Pericardium fibroblast (primary cell): ENCODE data around the gene FUT2. TPM values are rescaled to one million over a fixed set of nuclear protein-coding genes. Genes with fewer than 3 reads are reported as not detected.

Experiments used
- total RNA-seq: library from RNA; depleted of rRNA; stranded (reverse); fragments of >200 nt; gene quantifications from 2 replicates; pipeline ENCODE4 v1.2.3, GENCODE V29; 2015

Gene FUT2
- not detected in 2 replicates for total RNA-seq

DNA sequence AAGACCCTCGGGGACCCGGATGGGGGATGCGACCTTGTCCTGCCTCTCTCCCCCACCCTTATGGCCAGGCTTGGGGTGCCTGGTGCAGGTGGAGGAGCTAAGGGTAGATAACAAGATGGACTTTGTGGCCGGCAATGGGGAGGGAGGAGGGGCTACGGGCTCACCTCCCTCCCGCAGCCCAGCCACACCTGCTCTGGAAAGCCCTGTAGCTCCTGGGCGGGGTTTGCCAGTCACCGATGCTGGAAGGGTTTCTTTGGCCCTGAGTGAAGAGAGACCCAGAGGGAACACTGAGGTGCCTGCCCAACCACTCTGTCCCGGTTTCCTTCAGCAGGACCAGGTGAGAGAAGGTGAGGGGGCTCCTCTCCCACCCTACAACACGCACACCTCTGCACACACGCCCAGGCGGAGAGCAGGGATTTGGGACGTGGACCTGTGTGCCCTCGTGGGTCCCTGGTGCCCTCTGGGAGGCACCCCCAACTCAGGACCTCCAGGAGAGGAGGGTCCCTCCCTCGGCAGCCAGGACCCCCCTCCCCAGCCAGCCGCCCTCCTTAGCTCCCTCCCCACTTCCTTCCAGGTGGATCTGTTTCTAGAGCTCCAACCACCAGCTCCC, at the start of gene FUT2:
FUT2 (plus strand) TSS at position 229 of the 610 bp plus-strand sequence. CDS start 6,986 bp downstream, outside the sequence.

DNA sequence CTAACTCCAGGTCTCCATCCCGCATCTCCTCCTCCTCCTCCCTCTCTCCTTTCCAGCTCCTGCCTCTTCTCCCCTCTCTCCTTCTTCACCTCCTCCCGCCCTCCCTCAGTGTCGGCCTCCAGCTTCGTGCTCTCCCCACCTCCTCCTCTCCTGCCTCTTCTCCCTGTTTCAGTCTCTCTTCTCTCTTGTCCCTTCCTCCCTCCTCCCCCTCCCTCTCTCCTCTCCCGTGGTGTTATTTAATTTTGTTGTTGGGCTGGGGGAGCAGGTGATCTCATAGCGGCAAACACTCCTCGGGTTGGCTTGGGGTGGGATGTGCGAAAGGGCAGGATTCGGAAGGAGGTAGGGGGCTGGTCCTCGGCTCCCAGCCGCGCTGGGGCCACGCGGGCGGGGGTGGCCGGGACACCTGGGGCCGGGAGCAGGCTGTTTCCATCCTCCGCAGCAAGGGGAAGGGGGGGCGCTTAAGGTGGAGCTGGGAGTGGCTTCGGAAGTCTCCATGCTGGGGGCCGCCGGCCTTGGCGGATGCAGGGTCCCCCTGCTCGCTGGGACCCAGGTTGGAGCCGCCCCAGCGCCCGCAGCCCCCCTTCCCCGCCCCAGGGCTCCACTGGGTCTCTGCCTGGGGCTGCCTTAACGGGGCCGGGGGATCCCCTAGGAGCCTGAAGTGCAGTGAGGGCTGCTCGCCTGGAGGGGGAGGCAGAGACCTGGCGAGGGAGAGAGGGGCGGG, 49.6 kb upstream of the FUT2 start, which contains the start of gene CA11:
CA11 (minus strand) TSS at position 187 of the 721 bp plus-strand sequence. CDS start 555 bp downstream, outside the sequence.

GRCh38 chr19:48672994-48673393, 22.8 kb upstream of the FUT2 start, which contains the start of gene NTN5:
TSS of gene NTN5 (minus strand) at chr19:48673017. CDS start at chr19:48670986, 2,031 bp downstream.

DNA sequence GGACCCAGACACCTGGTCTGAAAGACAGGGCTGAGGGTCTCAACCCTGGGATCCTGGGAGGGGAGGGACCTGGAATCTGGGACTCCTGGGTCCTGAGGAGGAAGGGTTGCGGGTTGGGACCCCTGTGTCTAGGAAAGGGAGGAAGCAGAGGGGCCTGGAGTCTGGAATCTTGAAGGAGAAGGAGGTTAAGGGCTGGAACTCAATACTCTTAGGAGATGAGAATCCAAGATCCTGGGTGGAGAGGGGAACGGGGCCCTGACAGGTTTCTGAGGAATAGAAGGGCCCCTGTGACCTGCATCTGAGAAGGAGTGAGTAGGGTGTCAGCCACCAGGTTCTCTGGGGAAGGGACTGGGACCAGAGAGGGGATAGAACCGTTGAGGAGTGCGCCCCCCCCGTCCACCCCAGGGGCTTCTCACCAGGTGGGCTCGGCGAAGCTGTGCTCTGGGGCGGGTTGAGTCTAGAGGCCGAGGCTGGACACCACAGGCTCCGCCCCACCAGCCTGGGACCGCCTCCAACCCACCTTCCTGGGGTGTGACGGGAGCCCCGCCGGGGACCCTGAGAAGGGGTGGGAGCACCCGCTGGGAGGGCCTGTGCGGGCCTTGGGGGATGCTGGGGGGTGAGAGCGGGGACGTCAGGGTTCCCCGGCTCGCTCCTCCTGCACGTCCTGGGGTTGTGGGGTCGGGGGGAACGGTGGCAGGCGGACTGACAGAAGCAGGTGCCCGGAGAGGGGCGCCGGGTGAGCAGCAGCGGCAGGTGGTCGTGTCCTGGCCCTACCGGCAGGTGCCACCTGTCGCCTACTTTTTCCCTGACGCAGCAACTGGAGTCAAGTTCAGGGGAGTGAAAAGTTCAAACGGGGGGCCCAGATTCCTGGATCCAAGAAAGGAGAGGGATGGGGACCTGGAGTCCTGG, 23.7 kb downstream of the FUT2 start, which contains the start of gene MAMSTR:
MAMSTR (minus strand) TSS at position 463 of the 909 bp plus-strand sequence. CDS start 694 bp downstream, outside the sequence.

GRCh38 chr19:48740164-48740972, 44.6 kb downstream of the FUT2 start, which contains the start of gene RASIP1:
TSS of gene RASIP1 (minus strand) at chr19:48740610. CDS start at chr19:48740282, 328 bp downstream.

DNA sequence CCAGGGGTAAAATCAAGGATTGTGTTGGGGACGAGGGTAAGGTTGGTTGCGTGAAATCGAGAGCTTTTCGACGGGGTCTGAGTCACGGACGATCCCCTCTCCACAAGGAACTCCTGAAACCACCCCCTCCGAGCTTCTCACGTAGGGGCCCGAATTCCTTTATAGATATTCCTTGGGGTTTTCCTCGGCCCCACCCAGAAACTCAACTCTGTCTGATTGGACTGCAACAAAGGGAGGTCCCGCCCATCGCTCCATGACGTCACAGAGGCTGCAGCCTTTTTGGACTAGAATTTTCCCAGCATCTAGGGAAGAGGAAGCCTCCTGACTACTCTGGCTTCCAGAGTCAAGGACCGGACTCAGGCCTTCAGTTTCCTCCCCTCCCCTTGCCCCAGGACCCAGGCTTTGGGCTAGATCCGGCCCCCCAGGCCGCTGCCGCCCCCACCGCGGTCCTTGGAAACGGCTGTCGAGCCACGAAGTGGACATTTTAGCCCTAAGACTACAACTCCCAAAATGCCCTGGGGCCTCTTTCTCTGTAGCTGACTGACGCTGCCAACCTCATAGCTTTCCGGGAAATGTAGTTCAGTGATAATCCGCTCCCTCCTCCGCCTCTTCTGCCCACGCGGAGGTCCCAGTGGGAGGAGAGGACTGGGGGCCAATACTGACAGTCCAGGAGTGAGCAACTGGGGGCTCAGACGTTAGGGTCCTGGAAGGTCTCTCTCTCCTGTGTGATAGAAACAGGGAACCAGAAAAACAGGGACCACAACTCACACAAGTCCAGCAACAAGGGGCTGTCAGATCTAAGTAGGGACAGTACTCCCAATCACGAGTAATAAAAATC, 51.2 kb downstream of the FUT2 start, which contains the start of gene IZUMO1:
IZUMO1 (minus strand) TSS at position 172 of the 838 bp plus-strand sequence. CDS start 1,050 bp downstream, outside the sequence.

GRCh38 chr19:48752496-48753365, 57.0 kb downstream of the FUT2 start, which contains the start of gene FUT1:
TSS of gene FUT1 (minus strand) at chr19:48752641. CDS start at chr19:48751281, 1,360 bp downstream.

GRCh38 chr19:48755084-48755641, 59.4 kb downstream of the FUT2 start, which contains the start of gene FGF21:
TSS of gene FGF21 (plus strand) at chr19:48755524. CDS start at chr19:48756237, 713 bp downstream.

Other genes with a start within 250 kb of the FUT2 start
- 17.7 and 23.2 TPM in 2 replicates for gene GRWD1, start 250.0 kb upstream of the FUT2 start, total RNA-seq
- 0.35 and 1.8 TPM in 2 replicates for gene KCNJ14, start 240.4 kb upstream of the FUT2 start, total RNA-seq
- gene CYTH2, start 226.6 kb upstream of the FUT2 start, total RNA-seq = 28.1 and 37.5 TPM in 2 replicates
- gene LMTK3, start 184.1 kb upstream of the FUT2 start, total RNA-seq = not detected in 2 replicates
- gene SULT2B1, start 143.8 kb upstream of the FUT2 start, total RNA-seq = 0.23 TPM in 1 of 2 replicates, not detected in the other
- gene SPACA4, start 89.2 kb upstream of the FUT2 start, total RNA-seq = not detected in 2 replicates
- gene FAM83E, start 80.9 kb upstream of the FUT2 start, total RNA-seq = not detected in 2 replicates
- gene RPL18, start 76.8 kb upstream of the FUT2 start, total RNA-seq = 2,965 and 4,008 TPM in 2 replicates
- gene SPHK2, start 76.5 kb upstream of the FUT2 start, total RNA-seq = 10.4 and 15.2 TPM in 2 replicates
- 2.7 and 3.7 TPM in 2 replicates for gene DBP, start 58.6 kb upstream of the FUT2 start, total RNA-seq
- gene CA11, start 49.8 kb upstream of the FUT2 start, total RNA-seq = 2.5 and 2.6 TPM in 2 replicates
- 0.60 TPM in 1 of 2 replicates, not detected in the other for gene NTN5, start 23.0 kb upstream of the FUT2 start, total RNA-seq
- 3.2 and 3.8 TPM in 2 replicates for gene MAMSTR, start 23.8 kb downstream of the FUT2 start, total RNA-seq
- gene RASIP1, start 44.6 kb downstream of the FUT2 start, total RNA-seq = 2.3 and 6.4 TPM in 2 replicates
- gene IZUMO1, start 50.9 kb downstream of the FUT2 start, total RNA-seq = not detected in 2 replicates
- 0.17 and 1.8 TPM in 2 replicates for gene FUT1, start 56.7 kb downstream of the FUT2 start, total RNA-seq
- not detected in 2 replicates for gene FGF21, start 59.6 kb downstream of the FUT2 start, total RNA-seq
- 55.0 and 59.9 TPM in 2 replicates for gene BCAT2, start 115.1 kb downstream of the FUT2 start, total RNA-seq
- gene HSD17B14, start 140.5 kb downstream of the FUT2 start, total RNA-seq = 5.9 and 14.9 TPM in 2 replicates
- 10.3 and 28.0 TPM in 2 replicates for gene PLEKHA4, start 172.6 kb downstream of the FUT2 start, total RNA-seq
- gene PPP1R15A, start 176.4 kb downstream of the FUT2 start, total RNA-seq = 46.6 and 66.4 TPM in 2 replicates
- gene TULP2, start 202.8 kb downstream of the FUT2 start, total RNA-seq = 0.09 TPM in 1 of 2 replicates, not detected in the other
- gene NUCB1, start 204.3 kb downstream of the FUT2 start, total RNA-seq = 322 and 497 TPM in 2 replicates
- gene DHDH, start 237.7 kb downstream of the FUT2 start, total RNA-seq = 0.68 TPM in 1 of 2 replicates, not detected in the other